T follicular helper cell (primary cell): ENCODE results near the gene PTDSS2.
"Not testable (repeated sequence)": the region's sequence is repeated elsewhere in the genome, so short reads cannot be mapped to it uniquely, and the experiment has no call there.

Source experiments
- DNase-seq: peaks from one replicate; pipeline ENCODE4 v3.0.0-alpha.2; 2020; ENCODE audit warnings: low read depth

The PTDSS2 gene

DNA sequence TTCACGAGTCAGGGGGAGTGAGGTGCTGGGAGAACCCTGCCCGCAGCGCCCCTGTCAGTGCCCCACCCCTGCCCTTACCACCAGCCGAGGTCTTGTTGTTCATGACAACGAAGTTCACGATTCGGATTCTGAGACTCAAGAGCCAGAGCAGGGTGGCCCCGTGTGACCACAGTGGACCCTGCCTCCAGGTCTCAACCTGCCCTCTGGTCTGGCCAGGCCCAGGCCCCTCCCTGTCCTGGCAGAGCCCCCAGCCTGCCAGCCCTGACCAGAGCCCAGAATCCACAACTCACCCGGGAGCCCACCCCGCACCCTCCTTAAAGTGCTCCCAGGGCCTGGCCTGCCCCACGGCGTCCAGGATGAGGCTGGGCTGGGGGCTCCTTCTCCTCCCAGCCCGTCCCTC, 18.2 kb upstream of the PTDSS2 start:
- no peak for DNase-seq

DNA sequence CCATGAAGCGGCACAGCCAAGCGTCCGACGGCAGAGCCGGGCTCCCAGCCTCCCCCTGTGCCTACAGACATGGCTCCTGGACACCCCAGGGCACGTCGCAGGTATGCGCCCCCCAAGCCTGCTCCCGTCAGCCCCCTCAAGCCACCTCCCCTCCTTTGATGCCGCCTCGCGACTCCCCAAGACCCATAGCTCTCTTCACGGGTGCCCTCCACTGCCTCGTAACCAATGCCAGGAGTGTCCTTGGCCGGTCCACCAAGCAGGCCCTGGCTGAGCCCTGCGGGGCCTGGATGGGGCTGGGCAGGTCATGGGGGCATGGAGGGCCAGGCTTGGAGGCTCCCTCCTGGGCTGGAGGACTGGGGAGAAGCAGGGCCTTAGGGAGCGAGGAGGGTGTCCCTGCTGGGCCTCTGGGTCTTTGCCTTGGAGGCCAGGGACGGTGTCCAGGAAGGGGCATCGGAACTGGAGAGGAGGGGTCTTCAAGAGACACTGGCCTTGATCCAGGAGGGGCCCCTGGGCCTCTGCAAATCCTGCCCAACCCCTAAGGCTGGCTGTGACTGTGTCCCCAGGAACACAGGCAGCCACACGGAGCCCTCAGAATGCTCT, 17.5 kb upstream of the PTDSS2 start:
- no peak for DNase-seq

DNA sequence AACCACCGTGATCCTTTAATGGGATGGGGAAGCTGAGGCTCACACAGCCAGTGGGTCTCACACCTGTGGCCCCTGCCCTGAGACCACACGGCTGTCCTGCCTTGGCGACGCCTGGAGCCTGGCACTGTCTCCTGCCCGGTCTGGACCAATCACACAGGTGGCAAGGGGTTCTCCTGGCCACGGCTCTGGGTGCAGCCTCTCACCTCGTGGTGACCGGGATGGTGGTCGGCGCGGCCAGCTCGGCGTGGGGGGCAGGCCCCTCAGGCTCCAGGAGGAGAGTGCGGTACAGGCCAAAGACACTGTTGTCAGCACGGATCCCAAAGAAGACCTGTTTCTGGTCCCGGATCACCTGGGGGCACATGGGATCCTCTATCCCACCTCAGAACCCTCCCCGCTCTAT, 17.0 kb upstream of the PTDSS2 start:
- DNase-seq, result no peak

DNA sequence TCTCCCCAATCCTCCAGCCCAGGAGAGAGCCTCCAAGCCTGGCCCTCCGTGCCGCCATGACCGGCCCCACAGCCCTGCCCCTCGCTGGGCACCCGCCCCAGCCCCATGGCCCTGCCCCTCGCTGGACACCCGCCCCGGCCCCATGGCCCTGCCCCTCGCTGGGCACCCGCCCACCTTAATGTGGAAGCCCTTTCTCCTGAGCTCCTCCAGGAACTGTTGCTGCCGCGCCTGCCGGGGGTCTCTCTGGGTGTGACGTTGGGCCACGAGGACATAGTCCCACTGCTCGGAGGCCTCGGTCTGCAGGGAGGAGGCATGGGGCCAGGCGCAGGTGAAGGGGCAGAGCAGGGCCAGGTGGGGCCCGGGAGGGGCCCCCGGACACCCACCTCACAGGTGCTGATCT, 16.4 kb upstream of the PTDSS2 start:
- no peak for DNase-seq

- DNase-seq, result no peak
Observed at GRCh38 chr11:434496-434895, 15.6 kb upstream of the PTDSS2 start.

GRCh38 chr11:434999-435740, 14.9 kb upstream of the PTDSS2 start:
- DNase-seq, result not testable (repeated sequence)

DNA sequence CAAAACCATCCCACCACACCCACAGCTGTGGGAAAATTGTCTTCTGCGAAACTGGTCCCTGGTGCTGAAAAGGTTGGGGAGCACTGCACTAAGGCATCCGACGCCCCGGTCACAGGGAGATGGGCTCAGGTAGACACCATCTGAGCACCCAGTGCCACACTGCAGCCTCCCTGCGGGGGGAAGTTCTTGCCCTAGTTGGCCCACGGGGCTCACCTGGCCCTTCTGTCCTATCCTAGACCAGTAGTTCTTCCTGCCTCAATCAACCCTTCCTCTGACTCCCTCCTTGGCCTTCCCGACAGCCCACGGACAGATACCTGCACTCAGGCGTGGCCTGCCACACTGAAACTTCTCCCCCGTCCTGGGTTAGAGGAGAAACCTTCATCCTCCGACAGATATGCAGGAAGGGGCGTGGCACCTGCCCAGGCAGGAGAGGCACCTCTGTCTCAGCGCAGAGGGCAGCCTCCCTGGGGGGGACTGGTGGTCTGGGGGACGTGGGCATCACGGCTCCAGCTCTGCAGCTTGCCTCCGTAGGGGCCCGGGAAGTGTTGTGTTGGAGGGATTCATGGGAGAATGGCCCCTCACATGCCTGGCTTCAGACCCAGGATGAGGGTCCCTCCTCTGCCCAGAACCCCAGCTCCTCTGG, 12.7 kb upstream of the PTDSS2 start:
- no peak for DNase-seq

- no peak for DNase-seq
Observed at GRCh38 chr11:438101-438844, 11.8 kb upstream of the PTDSS2 start.

GRCh38 chr11:439315-440064, 10.6 kb upstream of the PTDSS2 start:
- DNase-seq, result no peak

GRCh38 chr11:440065-441042, 9.7 kb upstream of the PTDSS2 start:
- DNase-seq, result no peak

- DNase-seq, result no peak
Observed at GRCh38 chr11:441043-441417, 9.0 kb upstream of the PTDSS2 start.

DNA sequence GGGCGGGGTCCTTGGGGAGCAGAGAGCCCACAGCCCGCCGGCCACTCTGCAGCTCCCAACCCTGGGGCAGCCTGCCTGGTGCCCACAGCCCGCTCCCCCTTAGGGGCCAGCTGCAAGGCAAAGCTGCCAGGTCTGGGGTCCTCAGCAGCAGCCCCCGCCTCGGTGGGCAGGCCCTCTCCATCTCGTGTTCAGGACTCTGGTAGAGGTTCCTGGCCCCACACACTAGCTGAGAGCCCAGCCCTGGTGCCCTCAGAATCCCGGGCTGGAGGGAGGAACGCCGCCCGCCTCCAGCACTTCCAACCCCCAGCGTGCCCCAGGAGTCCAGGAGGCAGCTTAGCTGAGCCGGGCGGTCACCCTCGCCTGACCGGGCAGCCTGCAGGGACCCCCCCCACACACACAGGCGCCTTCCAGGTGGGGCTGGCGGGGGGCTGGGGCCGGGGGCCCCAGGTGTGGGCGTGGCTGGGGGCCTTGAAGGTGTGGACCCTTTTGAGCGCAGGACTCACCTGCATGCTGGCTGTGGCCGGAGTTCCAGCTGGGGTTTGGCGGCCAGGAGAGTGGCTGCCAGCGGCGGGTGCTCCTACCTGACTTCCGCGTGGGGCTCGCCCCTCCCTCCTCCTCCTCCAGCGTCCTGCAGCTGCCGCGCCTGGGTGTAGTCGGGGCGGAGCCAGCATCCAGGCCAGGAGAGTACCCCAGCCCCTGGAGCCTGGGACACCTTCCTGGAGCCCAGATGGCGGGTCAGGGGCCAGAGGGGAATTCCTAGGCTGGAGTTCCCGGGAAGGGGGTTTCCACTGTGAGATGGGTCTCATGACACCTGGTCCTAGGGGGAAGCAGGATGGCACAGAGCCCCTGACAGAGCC, 8.4 kb upstream of the PTDSS2 start, which contains the start of gene ANO9:
Gene ANO9 (minus strand): TSS at position 594 of the 857 bp plus-strand sequence. CDS start 85 bp downstream, at position 509.
- peak; percentile 43 for DNase-seq

GRCh38 chr11:442611-443081, 7.4 kb upstream of the PTDSS2 start:
- DNase-seq, result no peak

DNA sequence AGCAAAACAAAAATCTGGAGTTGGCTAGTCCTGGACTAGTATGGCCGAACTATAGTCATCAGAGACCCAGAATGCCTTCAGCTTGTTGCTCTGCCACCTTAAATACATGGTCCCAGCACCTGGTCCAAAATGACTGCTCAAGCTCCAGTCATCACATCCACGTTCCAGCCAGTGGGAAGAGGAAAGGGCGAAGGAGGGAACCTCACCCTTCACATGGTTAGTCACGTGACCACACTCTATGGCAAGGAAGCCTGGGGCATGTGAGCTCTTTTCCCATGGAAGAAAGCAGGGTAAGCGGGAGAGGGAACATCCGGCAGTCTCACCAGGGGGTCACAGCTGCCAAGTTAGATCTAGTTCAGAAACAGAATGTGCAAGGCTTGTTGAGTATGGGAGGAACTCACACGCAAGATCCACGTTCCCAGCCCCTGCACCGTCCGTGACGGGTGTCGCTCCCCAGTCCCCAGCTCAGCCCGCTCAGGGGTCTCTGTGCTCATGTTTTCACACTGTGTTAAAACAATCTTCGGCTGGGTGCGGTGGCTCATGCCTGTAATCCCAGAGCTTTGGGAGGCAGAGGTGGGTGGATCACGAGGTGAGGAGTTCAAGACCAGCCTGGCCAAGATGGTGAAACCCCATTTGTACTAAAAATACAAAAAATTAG, 6.4 kb upstream of the PTDSS2 start:
- DNase-seq, result no peak

DNA sequence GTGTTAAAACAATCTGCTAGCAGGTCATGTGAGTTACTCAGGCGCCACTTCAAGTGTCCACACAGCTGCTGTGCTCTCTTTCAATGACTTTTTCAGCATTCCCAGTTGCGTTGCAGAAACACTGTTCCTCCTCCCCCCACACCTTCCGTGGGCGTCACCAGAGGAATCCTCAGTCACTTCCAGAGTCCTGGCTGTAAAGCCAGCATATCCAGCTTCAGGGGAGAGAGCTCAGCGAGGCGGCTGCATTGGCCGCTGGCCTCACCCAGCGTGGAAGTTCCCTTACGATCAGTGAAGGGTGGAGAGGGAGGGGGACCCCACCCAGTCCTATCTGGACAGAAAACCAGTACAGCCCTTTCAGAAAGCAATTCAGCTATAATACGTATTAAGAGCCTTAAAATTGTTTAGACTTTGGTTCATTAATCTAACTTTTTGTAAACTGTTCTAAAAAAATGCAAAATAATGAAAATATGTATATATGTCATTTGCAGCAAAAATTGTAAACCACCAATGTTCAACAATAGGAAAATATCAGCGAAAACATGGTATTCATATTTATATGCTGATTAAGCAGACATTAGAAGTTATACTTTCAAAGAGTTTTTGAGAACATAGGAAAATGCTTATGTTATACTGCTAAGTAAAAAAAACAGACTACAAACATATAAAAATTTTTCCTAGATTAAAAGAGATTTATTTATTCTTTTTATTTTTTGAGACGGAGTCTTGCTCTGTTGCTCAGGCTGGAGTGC, 5.5 kb upstream of the PTDSS2 start:
- no peak for DNase-seq

- DNase-seq, result no peak
Observed at GRCh38 chr11:445765-446588, 4.1 kb upstream of the PTDSS2 start.

DNA sequence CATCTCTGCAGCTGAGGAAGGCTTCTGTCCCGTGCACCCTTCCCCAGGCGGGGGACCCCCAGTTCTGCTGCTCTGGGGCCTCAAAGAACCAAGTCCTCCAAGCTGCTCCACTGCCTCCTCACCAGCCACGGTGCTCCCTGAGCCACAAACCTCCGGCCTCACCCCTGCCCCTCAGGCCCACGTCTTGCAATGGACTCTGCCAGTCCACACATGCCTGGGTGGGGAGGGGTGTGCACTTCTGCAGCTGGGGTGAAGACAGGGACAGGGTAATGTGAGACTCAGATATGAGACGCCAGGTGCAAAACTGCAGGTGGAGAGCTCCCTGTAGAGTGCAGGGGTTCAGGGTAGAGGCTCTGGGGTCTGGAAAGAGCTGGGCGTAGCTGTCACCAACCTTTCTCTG, 3.2 kb upstream of the PTDSS2 start:
- no peak for DNase-seq
